Right renal pelvis (tissue), 4 donors: Measurements from ENCODE around the gene FLNB. TPM values are rescaled to one million over a fixed set of nuclear protein-coding genes. Genes with fewer than 3 reads are reported as not detected.

Experiments
- DNase-seq, 4 donors: peaks; one replicate each; pipeline ENCODE4 v3.0.0-alpha.2; 2013; ENCODE audit warnings: low read depth in 4 of 4, low spot score in 3 of 4, missing footprints in 1 of 4
- polyA plus RNA-seq, 4 donors: library from polyadenylated mRNA; unstranded; fragments of 120-200 nt; gene quantifications; one replicate each; pipeline ENCODE4 v1.2.1, GENCODE V29; 2013; ENCODE audit not compliant: insufficient read length in 4 of 4

The FLNB gene
- polyA plus RNA-seq, 4 donors, result 165 to 175 (median 173) TPM

DNA sequence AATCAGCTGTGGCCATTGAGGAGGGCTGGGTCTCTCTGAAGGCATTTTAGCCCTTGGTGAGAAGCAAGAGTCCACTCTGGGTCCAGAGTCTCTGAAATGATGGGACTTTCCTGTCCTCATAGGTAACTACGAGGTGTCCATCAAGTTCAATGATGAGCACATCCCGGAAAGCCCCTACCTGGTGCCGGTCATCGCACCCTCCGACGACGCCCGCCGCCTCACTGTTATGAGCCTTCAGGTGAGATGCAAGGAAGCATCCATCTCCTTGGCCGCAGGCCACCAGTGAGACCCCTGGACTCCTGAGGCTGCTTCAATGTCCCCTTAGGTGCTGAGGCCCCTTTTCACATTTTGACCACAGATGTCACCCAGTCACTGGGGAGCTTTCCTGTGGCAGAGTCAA lies 147.6 kb downstream of the FLNB start:
- DNase-seq, result no peak

DNA sequence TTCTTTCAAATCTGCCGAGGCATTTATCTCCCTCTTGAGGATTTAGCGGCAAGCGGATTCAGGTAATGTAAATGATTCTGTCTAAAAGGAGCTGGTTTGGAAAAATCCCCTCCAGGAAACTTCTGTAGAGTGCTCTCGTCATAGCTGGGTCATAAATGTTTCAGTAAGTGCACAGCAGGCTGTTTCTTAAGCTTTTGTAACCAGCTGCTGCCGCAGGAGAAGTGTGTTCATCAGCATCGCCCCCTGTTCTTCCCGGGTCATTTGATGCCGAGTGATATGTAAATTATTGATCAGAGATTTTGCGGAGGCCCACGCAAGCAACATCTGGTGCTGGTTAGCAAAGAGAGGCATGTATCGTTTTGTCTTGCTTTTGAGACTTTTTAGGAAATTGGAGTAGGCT lies 149.5 kb downstream of the FLNB start:
- no peak for DNase-seq

DNA sequence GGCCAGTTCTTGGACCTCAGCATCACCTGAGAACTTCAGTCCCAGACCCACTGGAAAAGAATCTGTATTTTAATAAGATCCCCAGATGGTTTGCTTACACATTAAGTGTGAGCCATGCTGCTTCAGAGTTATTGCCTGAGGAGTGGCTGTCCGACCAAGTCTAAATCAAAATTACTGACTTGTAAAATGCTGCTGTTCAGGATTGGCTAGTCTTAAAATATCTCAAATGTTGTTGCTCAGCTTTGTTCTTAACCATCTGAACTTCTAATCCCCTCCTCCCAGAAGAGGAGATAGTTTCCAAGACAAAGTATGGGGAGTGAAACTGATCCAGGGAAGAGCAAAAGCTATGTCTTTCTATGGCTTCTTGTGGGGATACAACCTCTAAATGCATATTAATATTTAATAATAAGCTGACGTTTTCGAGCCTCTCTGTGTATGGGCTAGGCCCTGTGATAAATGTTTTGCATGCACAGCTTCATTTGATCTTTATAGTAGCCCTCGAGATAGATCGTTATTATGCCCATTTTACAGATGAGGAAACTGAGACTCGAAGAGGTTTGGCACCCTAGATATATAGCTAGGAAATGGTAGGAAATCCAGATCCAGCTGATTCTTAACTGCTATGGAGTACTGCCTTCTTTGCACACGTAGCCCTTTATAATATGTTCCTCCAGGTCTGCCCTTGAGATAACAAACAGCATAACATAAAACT lies 150.4 kb downstream of the FLNB start:
- DNase-seq, result no peak

DNA sequence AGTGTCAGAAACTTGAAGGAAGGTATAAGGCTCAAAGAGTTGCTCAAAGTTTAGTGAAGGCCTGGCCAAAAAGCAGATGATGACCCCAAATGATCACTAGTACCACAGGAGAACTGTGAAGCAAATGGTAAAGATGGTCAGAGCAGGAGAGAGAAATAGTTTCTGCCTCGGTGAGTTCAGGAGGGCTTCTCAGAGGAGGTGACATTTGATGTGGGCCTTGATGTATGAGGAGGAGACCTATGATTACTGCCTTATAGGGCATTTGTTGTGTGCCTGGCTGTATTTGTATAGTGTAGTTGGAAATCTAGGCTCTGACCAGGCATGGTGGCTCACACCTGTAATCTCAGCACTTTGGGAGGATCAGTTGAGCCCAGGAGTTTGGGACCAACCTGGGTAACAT lies 152.2 kb downstream of the FLNB start:
- DNase-seq, result no peak

DNA sequence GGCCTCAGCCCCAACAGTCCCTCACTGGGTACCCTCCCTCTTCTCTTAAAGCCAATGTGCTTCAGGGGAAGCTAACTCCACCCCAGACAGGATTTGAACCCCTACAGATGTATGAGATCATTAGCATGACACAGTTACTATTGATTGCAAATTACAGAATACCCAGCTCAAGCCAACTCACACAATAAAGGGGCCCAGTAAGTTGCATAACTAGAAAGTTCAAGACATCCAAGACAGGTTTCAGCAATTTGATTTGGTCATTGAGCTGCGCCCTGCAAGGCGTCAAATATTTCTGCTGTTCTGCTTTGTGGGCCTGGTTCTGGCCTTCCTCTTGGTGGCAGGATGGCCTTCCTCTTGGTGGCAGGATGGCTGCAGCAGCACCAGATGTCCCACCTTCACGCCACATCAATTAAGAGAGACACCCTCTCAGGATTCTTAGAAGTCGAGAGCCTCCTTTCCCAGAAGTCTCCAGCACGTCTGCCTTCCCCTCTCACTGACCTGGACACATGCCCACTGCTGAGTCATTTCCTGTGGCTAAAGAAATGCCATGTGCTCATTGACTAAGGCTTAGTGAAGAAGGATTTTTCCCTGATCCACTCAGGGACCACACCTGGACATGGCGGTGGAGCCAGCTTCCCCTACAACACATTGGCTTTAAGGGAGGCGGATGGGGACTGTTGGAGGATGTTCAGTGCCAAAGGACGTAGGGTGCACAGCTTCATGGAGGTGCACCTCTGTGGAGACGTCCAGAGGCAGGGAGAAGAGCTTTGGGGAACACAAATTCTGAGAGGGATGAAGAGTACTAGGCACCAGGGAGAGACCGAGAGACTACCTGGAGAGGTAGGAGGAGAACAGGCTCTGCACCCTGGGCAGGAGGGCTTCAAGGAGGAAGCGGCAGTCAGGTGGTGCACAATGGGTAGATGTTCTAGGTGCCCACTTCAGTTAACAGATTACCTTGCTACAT lies 153.5 kb downstream of the FLNB start:
- no peak for DNase-seq

DNA sequence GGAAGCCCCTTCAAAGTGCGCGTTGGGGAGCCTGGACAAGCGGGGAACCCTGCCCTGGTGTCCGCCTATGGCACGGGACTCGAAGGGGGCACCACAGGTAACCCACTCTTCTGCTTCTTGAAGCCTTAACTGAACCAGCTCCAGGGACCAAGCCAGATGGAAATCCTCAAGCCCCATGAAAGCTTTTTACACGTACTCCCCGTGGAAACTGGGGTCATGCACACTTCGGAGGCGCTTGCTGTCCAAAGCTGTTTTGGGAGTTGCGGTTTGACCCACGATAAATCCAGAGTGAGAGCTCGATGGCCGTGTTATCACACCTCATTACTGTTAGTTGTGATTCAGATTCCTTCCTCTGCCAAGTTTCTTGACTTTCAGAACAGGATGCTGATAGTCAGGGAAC lies 155.0 kb downstream of the FLNB start:
- peak in 2 of 4 donors; percentile 73 to 78 for DNase-seq

DNA sequence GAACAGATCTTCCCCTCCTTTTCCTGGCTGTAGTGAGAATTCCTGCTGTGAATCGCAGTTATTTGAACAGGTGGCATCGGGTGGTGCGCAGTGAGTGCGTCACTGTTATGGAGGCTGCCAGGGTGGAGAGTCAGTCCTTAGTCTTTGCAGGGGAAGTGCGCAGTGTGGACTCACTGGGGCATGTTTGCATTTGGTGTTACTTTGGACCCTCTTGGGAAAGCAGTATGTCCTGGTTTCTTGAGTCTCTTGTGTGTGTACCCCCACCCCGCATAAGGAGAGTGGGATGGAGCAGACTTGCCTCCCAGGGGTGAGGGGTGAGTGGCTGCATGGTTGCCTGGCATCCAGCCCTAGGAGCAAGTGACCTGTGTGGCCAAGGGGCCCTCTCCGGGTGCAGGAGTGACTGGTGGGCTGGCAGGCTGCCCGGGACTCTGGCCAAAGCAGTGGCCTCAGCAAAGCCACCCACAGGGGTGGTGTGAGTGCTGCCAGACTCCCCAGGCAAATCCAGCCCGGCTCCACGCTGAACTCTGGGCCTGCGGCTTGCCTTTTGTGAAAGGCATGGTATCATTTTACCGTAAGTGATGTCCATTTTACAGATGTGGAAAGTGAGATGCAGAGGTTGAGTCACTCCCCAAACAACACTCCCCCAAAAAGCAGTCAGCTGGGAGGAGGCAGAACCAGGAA lies 156.1 kb downstream of the FLNB start:
- DNase-seq, result no peak

DNA sequence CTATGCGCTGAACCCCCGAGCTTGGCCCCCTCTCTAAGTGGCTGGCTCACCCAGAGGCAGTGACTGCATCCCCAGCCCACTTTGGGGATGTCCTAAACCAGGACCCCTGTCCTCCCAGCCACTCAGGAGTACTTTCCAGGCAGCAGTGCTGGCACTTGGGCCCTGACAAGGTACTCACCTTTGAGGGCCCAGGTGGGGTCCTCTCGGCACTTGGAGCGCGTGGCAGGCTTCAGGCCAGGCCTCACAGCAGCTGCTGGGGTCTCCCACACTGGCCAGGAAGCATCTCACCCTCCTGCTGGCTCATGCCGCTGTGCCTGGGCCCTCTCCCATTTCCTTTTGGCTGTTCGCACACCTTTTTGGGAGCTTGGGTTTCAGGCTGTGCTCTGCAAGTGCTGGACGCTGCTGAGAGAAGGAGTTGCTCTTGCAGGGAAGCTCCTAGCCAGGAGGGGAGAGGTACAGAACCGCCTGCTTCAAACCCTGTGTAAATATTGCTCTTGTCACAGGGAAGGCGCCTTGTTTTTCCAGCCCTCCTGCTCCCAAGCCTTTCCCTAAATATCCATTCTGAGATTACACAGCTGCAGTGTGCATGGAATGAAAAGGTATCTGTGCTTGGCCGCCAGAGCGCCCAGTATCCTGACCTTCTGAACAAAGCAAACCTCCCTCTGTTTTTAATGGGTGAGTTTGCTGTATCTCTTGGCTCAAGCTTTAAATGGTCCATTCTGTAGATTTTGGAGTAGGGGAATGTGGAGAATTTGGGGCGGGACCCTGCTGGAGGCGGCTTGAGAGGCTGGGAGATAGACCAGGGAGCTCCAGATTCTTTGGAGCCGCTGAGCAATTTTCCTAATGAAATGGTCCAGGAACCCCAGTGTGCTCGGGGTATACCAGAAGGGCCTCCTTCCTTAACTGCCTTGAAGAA lies 156.9 kb downstream of the FLNB start:
- DNase-seq, result no peak

DNA sequence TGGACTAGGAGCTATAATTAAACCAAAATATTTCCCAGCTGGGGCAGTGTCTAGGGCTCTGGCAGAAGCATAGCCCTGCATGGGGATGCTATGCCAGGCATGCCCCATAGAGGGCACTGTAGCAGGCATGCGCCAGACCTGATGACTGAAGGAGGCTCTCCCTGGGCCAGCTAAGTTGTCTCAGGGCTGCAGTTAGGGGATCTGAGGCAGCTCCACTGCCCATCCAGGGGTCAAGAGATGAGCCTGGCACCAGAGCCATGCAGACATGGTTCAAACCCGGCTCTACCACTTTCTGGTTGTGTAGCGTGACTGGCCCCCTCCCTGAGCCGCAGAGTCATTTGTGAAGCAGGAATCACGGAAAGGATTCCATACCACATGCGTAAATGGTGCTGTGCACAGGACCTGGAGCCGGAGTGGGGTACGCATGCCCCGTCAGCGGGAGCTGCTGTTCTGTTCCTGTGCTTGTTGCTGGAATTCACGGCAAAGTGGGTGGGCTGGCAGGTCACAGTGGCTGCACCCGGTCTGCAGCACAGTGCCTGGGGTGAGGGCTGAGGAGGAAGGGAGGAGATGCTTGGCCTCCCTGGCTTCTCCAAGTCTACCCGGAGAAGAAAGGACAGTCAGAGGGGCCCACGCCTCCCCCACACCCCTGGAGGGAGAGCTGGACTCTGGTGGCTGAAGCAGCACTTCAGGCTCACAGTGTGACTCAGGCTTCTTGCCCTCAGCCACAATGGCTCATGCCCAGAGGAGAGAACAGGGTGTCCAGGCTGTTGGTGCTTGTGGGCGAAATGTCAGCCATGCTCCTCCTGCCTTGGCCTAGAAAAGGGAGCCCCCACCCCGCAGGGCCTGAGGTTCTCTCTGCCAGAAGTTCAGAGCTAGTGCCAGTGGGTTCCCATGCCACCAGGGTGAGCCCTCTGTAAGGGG lies 159.5 kb downstream of the FLNB start:
- DNase-seq, result peak in 1 of 4 donors; percentile 75

DNA sequence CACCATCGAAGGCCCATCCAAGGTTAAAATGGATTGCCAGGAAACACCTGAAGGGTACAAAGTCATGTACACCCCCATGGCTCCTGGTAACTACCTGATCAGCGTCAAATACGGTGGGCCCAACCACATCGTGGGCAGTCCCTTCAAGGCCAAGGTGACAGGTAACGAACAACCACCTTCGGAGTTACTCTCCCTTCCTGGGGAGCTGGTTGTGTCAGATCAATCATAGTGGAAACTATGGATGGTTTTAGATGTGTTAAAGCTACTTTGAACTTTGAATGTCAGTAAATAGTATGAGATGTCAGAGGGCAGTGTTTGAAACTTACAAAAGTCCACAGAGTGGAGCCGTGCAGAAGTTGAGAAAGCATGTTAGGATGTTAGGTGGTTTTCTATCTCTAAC lies 160.3 kb downstream of the FLNB start:
- DNase-seq, result no peak

DNA sequence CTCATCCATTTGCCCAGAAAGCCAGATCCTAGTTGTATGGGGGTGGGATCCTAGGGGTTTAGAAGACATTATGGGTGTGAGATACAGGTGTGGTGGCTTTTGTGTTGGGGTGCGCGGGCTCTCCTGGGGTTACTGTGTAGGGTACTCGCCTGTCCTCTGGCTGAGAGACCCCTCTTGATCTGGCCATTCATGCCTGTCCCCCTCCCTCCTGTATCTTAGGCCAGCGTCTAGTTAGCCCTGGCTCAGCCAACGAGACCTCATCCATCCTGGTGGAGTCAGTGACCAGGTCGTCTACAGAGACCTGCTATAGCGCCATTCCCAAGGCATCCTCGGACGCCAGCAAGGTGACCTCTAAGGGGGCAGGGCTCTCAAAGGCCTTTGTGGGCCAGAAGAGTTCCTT lies 161.1 kb downstream of the FLNB start:
- DNase-seq, result no peak

DNA sequence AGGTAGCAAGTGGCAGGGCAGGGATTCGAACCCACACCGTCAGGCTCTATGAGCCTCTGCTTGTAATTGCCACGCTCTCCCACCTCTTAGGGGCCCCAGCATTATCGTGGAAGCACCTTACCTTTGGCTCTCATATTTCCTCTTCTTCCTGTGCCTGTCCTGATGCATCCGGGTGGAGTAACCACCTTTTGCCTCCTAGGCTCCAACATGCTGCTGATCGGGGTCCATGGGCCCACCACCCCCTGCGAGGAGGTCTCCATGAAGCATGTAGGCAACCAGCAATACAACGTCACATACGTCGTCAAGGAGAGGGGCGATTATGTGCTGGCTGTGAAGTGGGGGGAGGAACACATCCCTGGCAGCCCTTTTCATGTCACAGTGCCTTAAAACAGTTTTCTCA lies 162.2 kb downstream of the FLNB start:
- no peak for DNase-seq

DNA sequence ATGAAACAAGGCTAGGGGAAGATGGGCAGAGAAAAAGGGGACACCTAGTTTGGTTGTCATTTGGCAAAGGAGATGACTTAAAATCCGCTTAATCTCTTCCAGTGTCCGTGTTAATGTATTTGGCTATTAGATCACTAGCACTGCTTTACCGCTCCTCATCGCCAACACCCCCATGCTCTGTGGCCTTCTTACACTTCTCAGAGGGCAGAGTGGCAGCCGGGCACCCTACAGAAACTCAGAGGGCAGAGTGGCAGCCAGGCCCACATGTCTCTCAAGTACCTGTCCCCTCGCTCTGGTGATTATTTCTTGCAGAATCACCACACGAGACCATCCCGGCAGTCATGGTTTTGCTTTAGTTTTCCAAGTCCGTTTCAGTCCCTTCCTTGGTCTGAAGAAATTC lies 162.9 kb downstream of the FLNB start:
- DNase-seq, result no peak

DNA sequence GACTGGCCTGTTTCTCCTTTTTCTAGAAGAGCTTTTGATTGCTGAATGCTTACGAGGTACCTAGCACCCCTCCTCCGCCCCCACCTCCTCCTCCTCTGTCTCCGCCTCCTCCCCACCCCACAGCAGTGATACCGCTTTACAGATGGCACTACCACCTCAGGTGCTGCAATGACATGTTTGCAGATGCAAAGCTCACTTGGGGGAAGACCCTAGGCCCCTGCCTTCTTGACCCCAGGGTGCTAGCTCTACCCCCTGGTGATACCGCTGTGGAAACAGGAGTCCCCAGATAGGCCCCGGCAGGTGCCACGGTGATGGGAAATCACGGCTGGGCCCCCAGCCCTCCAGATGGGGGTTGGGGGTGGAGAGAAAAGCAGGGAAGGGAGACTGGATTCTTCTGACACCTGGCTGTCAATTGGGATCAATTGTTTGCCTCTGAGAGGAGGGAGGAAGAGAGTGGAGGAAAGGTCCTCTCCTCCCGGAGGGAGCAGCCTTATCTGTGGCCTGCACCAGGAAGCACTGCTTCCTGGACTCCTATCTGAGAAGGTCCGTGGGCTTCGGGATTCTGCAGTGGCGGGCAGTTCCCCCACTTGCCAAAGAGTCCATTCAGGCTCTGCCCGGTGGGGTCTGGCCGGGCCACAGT lies 164.9 kb downstream of the FLNB start:
- DNase-seq, result no peak

DNA sequence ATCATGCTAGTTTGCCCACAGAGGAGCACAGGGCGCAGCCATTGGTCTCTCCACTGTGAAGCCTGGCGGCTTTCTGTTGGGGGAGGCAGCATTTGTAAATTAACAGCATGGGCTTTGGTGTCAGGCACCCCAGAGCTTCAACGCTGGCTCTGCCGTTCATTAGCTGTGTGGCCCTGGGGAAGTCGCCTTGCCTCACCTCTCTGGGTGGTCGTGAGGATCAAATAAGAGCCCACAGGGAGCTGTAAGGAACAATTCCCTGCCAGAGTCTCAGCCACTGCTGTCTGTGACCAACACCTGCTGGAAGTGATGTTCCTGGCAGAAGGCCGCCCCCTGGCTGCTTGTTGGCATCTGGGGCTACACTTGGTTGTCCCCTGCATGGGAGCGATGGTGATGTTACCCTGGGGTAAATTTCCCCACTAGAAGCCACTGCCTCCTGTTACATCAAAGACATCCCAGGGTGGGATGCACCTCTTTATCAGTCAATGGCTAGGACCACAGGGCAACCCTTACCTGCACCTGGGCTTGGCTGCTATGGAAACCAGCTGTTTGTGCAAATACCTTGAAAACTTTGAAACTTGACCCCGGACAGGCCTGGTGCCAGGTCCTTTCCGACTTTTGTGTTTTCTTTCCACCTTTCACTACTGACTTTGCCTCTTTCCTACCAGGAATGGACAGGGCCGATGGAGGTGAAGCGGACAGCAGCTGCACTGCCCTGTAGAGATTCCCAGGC lies 165.6 kb downstream of the FLNB start:
- DNase-seq, result no peak

DNA sequence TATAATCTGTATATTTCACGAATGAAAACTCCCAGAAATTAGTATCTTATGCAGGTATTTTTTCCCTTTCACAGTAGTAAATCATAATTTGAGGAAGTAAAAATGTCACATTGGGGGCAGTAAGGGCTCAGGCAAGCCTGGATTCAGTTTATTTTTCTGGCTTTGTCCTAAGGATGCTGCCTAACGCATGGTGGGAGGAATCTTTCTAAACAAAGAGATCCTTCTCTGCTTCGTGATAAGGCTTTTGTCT lies 166.9 kb downstream of the FLNB start:
- DNase-seq, result no peak

DNA sequence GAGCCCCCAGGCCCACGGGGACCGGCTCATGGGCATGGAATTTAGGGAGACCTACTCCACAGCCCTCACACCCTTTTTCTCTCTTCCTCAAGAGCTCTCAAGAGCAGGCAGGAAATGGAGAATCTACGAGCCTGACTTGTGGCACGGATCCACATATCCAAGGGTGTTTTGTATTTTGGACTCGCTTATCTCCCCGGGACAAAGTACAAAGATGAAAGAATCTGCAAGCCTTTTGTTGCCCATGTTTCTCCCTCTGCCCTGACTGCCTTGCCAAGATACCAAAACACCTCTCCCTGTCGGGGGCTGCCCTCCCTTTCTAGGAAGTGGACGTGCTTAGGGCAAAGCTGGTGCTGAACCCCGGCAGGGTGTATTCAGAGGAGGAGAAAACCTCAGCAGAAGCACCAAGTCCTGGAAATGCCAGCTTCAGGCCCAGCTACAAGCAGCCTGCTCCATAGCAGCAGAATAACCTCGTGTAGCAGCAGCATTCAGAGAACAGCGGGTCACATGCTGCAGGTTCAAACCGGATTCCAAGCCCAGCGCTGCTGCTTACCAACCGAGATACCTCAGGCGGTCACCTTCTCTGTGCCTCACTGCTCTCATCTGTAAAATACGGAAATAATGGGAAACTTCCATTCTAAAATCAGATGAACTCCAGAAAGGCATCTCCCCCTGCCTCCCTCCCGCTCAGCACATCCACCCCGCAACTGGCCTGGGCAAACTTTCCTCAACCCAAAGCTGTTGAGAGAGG lies 167.4 kb downstream of the FLNB start:
- no peak for DNase-seq

DNA sequence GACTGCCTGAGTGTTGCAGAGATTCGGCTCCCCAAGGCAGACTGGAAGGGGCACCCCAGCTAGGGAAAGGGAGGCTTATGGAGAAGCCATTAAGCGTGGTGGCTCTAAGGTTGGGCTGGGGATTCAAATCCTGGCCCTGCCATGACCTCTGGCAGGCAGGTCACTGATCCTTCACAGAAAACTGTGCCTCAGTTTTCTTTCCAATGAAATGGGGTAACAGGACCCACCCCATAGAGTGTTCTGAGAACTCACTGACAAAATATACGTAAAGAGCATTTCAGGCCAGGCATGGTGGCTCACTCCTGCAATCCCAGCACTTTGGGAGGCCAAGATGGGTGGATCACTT lies 167.9 kb downstream of the FLNB start:
- no peak for DNase-seq
